GM12878 (cell line): ENCODE measurements around the gene NRXN3. TPM values are rescaled to one million over a fixed set of nuclear protein-coding genes. Genes with fewer than 3 reads are reported as not detected.

Source experiments
- ATAC-seq: fragments of 200-7000 bp; cut with Tn5 transposase; 3 replicates; pipeline ENCODE4 v1.9.1; 2020; ENCODE audit warnings: mild to moderate bottlenecking, moderate library complexity
- BruUV-seq: library from RNA; stranded (reverse); fragments of 400-500 nt; replicated peaks from 2 replicates; lab custom pipeline; 2021; lab: Mats Ljungman, UMichigan
- CTCF ChIA-PET: fragments of 300-600 bp; sonication (Branson Sonifier 250); formaldehyde crosslinking; extraction: SDS; loops from one replicate; lab custom pipeline; 2021; ENCODE audit warnings: inconsistent platforms; lab: Yijun Ruan, JAX
- POLR2A ChIA-PET: fragments of 350-600 bp; formaldehyde crosslinking; extraction: SDS; loops from one replicate; lab custom pipeline; 2021; ENCODE audit warnings: inconsistent platforms; lab: Charles Lee
- RAD21 ChIA-PET: fragments of 300-600 bp; sonication (Branson Sonifier 250); formaldehyde crosslinking; loops from one replicate; lab custom pipeline; 2023; ENCODE audit warnings: antibody characterized with exemption; ENCODE audit not compliant: unreplicated experiment; lab: Charles Lee
- SMC1A ChIA-PET: fragments of 300-600 bp; sonication (Branson Sonifier 250); formaldehyde crosslinking; loops from one replicate; lab custom pipeline; 2023; ENCODE audit not compliant: unreplicated experiment, uncharacterized antibody; lab: Charles Lee
- DNase-seq: peaks from one replicate; pipeline ENCODE4 v3.0.0-alpha.2; 2011; ENCODE audit warnings: low read depth, low spot score
- FAIRE-seq: peaks from 3 replicates; lab custom pipeline; 2011; peaks lifted over from hg19 to GRCh38; lab: Jason Lieb, UNC
- H2AFZ ChIP-seq: 2 replicates; pipeline ENCODE4 v1.6.0; 2011; ENCODE audit warnings: low read depth, low read length, control low read depth; ENCODE audit not compliant: control insufficient read depth
- H3K27ac ChIP-seq: 2 replicates; pipeline ENCODE4 v1.5.1; 2011; ENCODE audit warnings: control low read depth; ENCODE audit not compliant: control insufficient read depth, insufficient read depth
- H3K27me3 ChIP-seq, 2 experiments: replicated peaks in 1 of 2; 2 replicates each; pipeline versions ENCODE4 v1.6.0 to v1.6.1; 2011; ENCODE audit warnings: low read length in 1 of 2; ENCODE audit not compliant: control insufficient read depth in 2 of 2, insufficient read depth in 2 of 2
- H3K36me3 ChIP-seq, 2 experiments: 2 replicates each; pipeline ENCODE4 v1.5.1; 2011; ENCODE audit warnings: low read length in 1 of 2; ENCODE audit not compliant: control insufficient read depth in 2 of 2, insufficient read depth in 2 of 2
- H3K4me1 ChIP-seq: 2 replicates; pipeline ENCODE4 v1.6.1; 2011; ENCODE audit warnings: mild to moderate bottlenecking, low read length, moderate library complexity, mixed read lengths; ENCODE audit not compliant: control insufficient read depth, insufficient read depth
- H3K4me2 ChIP-seq: 2 replicates; pipeline ENCODE4 v1.6.0; 2011; ENCODE audit warnings: control low read depth; ENCODE audit not compliant: control insufficient read depth, insufficient read depth
- H3K4me3 ChIP-seq: fragments of 200-600 bp; sonication (generic); 2 replicates; pipeline ENCODE4 v1.5.1; 2016
- H3K79me2 ChIP-seq: 2 replicates; pipeline ENCODE4 v1.6.0; 2011; ENCODE audit warnings: low read length; ENCODE audit not compliant: control insufficient read depth, insufficient read depth
- H3K9ac ChIP-seq: 2 replicates; pipeline ENCODE4 v1.8.0; 2011; ENCODE audit warnings: low read length, control low read depth, mixed read lengths; ENCODE audit not compliant: control insufficient read depth, insufficient read depth
- H3K9me3 ChIP-seq: replicated peaks from 3 replicates; pipeline ENCODE4 v1.5.1; 2011; ENCODE audit warnings: mild to moderate bottlenecking, low read length; ENCODE audit not compliant: control insufficient read depth, insufficient read depth
- H4K20me1 ChIP-seq: 2 replicates; pipeline ENCODE4 v1.6.0; 2011; ENCODE audit not compliant: control insufficient read depth, insufficient read depth
- BMI1 ChIP-seq: fragments of 450-650 bp; IDR thresholded peaks from 2 replicates; pipeline ENCODE4 v1.6.1; 2016; ENCODE audit warnings: mild to moderate bottlenecking, moderate library complexity, borderline replicate concordance
- BRCA1 ChIP-seq: IDR thresholded peaks from 2 replicates; pipeline ENCODE4 v1.6.1; 2011; ENCODE audit warnings: low read depth, low read length, improper control_type of control experiment
- CEBPB ChIP-seq, 2 experiments: fragments of 150-350 bp in 1 of 2; IDR thresholded peaks; 2 replicates each; pipeline ENCODE4 v1.6.1; 2012 to 2014; ENCODE audit warnings: low read depth in 2 of 2, low read length in 2 of 2, borderline replicate concordance in 1 of 2, inconsistent platforms in 1 of 2
- E2F4 ChIP-seq: IDR thresholded peaks from 2 replicates; pipeline ENCODE4 v1.6.1; 2012; ENCODE audit warnings: low read depth, low read length, improper control_type of control experiment
- EP300 ChIP-seq, 2 experiments: fragments of 150-350 bp in 1 of 2; IDR thresholded peaks; 2 replicates each; pipeline ENCODE4 v1.6.1; 2011 to 2012; ENCODE audit warnings: low read depth in 2 of 2, low read length in 2 of 2, borderline replicate concordance in 1 of 2, improper control_type of control experiment in 1 of 2, inconsistent platforms in 1 of 2; ENCODE audit not compliant: control insufficient read depth in 1 of 2
- GABPA ChIP-seq: IDR thresholded peaks from 2 replicates; pipeline ENCODE4 v1.6.1; 2014; ENCODE audit warnings: antibody characterized with exemption, low read depth, mild to moderate bottlenecking, inconsistent platforms
- HDAC6 ChIP-seq: fragments of 200-600 bp; sonication (generic); IDR thresholded peaks from one replicate; pipeline ENCODE4 v1.8.0; 2017; ENCODE audit warnings: antibody characterized with exemption; ENCODE audit not compliant: unreplicated experiment
- JUND ChIP-seq: IDR thresholded peaks from 2 replicates; pipeline ENCODE4 v1.6.1; 2012; ENCODE audit warnings: low read depth, mild to moderate bottlenecking, low read length, improper control_type of control experiment, moderate library complexity
- NR2C1 ChIP-seq: fragments of 450-650 bp; IDR thresholded peaks from 2 replicates; pipeline ENCODE4 v1.6.1; 2017; ENCODE audit warnings: antibody characterized with exemption, mild to moderate bottlenecking, moderate library complexity
- NR2F1 ChIP-seq: fragments of 450-650 bp; conservative IDR thresholded peaks from 2 replicates; pipeline ENCODE4 v1.6.1; 2017; ENCODE audit warnings: mild to moderate bottlenecking
- POLR2AphosphoS2 ChIP-seq: IDR thresholded peaks from 2 replicates; pipeline ENCODE4 v1.6.1; 2011; ENCODE audit warnings: low read depth, mild to moderate bottlenecking, low read length, improper control_type of control experiment, moderate library complexity
- POU2F2 ChIP-seq: IDR thresholded peaks from 3 replicates; pipeline ENCODE4 v1.6.1; 2011; ENCODE audit warnings: low read depth, mild to moderate bottlenecking, low read length, borderline replicate concordance
- SP1 ChIP-seq: IDR thresholded peaks from one replicate; pipeline ENCODE4 v1.6.1; 2011; ENCODE audit warnings: low read depth, low read length
- SRF ChIP-seq, 2 experiments: IDR thresholded peaks; 2 replicates each; pipeline ENCODE4 v1.6.1; 2011; ENCODE audit warnings: low read depth in 2 of 2, low read length in 2 of 2, mild to moderate bottlenecking in 1 of 2, moderate library complexity in 1 of 2
- TARDBP ChIP-seq: IDR thresholded peaks from 2 replicates; pipeline ENCODE4 v1.6.1; 2016; ENCODE audit warnings: borderline replicate concordance
- YBX1 ChIP-seq: fragments of 450-650 bp; IDR thresholded peaks from 2 replicates; pipeline ENCODE4 v1.6.1; 2016; ENCODE audit warnings: antibody characterized with exemption
- ZBTB40 ChIP-seq: fragments of 450-650 bp; IDR thresholded peaks from 2 replicates; pipeline ENCODE4 v1.6.1; 2016; ENCODE audit warnings: mild to moderate bottlenecking, moderate library complexity, borderline replicate concordance
- WGBS: methylation state at CpG from one replicate; pipeline ENCODE4 v1.1.6; 2016; ENCODE audit warnings: low lambda C conversion rate; ENCODE audit not compliant: insufficient replicate concordance, insufficient coverage; ENCODE audit errors: missing lambda C conversion rate; 5-methylcytosine and 5-hydroxymethylcytosine counted together
- in situ Hi-C: fragments of 300-500 bp; cut with MboI; formaldehyde crosslinking; loops from 9 replicates; pipeline ENCODE4 v1.14.3; 2018; ENCODE audit warnings: mixed read lengths
- intact Hi-C: fragments of 100-400 bp; cut with micrococcal nuclease; formaldehyde crosslinking; loops from one replicate; pipeline ENCODE4 v1.14.2; 2022; ENCODE audit not compliant: unreplicated experiment
- polyA plus RNA-seq, 11 experiments: library from polyadenylated mRNA; depleted of rRNA in 4 of 11; unstranded in 6 of 11; stranded (reverse) in 5 of 11; fragments of >200 nt; fragmentation: Nextera tagmentation in 4 of 11; fragmentation: Illumina TruSeq in 1 of 11; extraction: Ambion mirVana in 4 of 11; extraction: Trizol in 1 of 11; gene quantifications; 1 replicate in 1 of 11; 2 replicates in 10 of 11; pipeline versions ENCODE4 v1.2.1 to v1.2.3, GENCODE V29; 2011 to 2016; ENCODE audit warnings: inconsistent platforms in 2 of 11, missing spikeins in 2 of 11, low read depth in 1 of 11
- total RNA-seq, 4 experiments: library from RNA; depleted of rRNA in 3 of 4; stranded (reverse); fragments of >200 nt in 3 of 4; fragmentation: Illumina TruSeq in 1 of 4; extraction: Trizol in 1 of 4; gene quantifications; 2 replicates each; pipeline versions ENCODE4 v1.2.1 to v1.2.3, GENCODE V29; 2013 to 2021

The NRXN3 gene
- total and polyA plus RNA-seq, 10 of the 15 experiments (the other 5 are each of a cell fraction or from before 2014, with no cell fraction given): 0.52 to 3.3 (median 1.4) TPM

- ChIA-PET CTCF (no interaction called here), SMC1A (no interaction called here), RAD21 (no interaction called here), POLR2A (no interaction called here)
- Histone ChIP-seq H3K79me2 (no peaks in the 10 kb centered on the region), H2AFZ (no peak overlapping the region), H3K4me1 (no peaks in the 10 kb centered on the region), H3K4me2 (no peak overlapping the region), H4K20me1 (no peaks in the 10 kb centered on the region), H3K27ac (no peak overlapping the region), H3K27me3 (no peaks in the 10 kb centered on the region), H3K4me3 (no peak overlapping the region), H3K36me3 (no peaks in the 10 kb centered on the region), H3K9me3 (no peaks in the 10 kb centered on the region), H3K9ac (no peak overlapping the region)
- BruUV-seq: no TSS peak
- ATAC-seq: no peak
- in situ Hi-C loops: no loop called here
- no peak for TF ChIP-seq E2F4
- TF ChIP-seq HDAC6: no peak
- no peak for TF ChIP-seq SRF (IDR thresholded peaks at IDR 0.05; ENCODE audit: low read depth in 2 of 2, low read length in 2 of 2)
- TF ChIP-seq CEBPB (IDR thresholded peaks at IDR 0.05; ENCODE audit: borderline replicate concordance in 1 of 2, low read depth in 2 of 2, low read length in 2 of 2): no peak
- no peak for TF ChIP-seq YBX1
- no peak for TF ChIP-seq GABPA
- TF ChIP-seq NR2F1: no peak
- TF ChIP-seq EP300 (IDR thresholded peaks at IDR 0.05; ENCODE audit: borderline replicate concordance in 1 of 2, control insufficient read depth in 1 of 2, low read depth in 2 of 2, low read length in 2 of 2): no peak
- TF ChIP-seq SP1: no peak
- no peak for TF ChIP-seq BMI1
- no peak for TF ChIP-seq JUND
- no peak for TF ChIP-seq POU2F2
- TF ChIP-seq POLR2AphosphoS2: no peak
- TF ChIP-seq BRCA1: no peak
- no peak for TF ChIP-seq TARDBP
- TF ChIP-seq ZBTB40: no peak
- TF ChIP-seq NR2C1: no peak
- intact Hi-C loops: no loop called here
- no peak for FAIRE-seq
- no peak for DNase-seq
- 0% methylated on average over 1 of the region's 1 CpG for WGBS
Observed at GRCh38 chr14:79871136-79871535, 1701.0 kb downstream of the NRXN3 start.
